GM21717 (cell line): ENCODE data around the gene OPTC.
"Not testable (repeated sequence)": the region's sequence is repeated elsewhere in the genome, so short reads cannot be mapped to it uniquely, and the experiment has no call there.

Experiments used
- ATAC-seq: cut with Tn5 transposase; IDR thresholded peaks from one replicate; pipeline ENCODE4 v1.9.1; 2021; ENCODE audit warnings: mild to moderate bottlenecking, moderate library complexity; ENCODE audit not compliant: unreplicated experiment

The OPTC gene

DNA sequence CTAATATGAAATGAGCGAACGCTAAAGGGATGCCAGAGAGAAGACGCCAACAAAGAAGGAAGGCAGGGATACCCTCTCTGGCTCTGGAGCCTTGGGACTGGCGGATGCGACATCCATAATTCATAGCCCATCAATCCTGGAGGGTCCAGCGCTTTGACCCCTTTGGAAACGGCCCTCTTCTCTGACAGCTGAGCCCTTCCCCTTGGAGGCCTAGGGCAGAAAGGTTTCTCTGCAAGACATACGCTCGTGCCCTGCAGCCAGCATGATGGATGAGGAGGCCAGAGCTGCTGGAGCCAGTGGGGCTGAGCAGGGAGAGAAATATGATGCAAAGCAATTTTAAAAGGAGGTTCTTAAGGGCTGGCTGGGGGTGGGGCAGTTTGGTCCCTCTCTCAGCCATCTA lies 22.2 kb downstream of the OPTC start:
- ATAC-seq = no peak

DNA sequence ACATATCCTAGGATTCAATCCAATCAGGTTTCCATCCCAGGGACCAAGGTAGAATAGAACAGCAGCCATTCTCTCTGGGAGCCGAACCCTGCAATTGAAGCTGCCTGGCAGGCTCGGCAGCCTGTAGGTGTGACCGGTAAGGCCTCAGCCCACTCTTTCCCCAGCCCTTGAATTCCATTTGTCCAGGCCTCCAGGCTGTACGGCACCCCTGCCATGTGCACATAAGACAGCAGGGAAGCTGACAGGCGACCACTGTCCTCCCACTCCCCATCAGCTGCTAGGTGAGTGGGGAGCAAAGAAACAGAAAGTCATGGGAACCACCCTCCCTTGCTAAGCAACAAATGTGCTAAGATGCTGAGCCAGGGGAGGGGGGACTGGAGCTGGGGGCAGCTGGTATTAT lies 23.0 kb downstream of the OPTC start:
- ATAC-seq = no peak

DNA sequence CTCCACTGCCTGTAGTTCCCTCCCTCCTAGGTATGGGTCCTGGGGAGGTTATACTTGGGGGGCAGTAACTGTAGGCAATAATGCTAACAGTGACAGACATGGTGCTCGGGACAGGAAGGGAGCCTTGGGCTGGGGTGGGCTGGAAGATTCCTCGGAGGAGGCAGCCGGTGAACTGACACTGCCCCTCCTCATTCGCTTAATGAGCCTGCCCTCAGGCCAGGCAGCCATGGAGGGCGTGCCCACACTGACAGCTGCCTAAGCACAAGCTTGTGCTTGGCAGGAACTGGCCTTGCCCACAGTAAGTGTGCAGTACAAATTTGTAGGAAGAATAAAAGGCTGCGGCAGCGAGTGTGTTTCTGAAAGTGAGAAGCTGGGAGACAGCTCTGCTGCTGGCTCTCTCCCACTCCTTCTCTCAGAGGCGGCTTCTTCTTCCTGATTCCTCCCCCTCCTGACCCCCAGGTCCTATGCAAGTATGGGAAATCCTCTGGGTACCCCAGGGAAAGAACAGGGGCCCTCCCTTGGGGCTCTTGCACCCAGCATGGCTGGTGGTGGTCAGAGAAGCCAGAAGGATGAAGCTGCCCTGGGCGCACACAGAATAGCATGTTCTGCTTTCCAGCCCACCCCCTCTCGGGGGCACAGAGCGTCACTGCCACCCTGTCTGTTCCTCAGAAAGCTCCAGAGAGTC lies 23.6 kb downstream of the OPTC start:
- ATAC-seq = no peak

DNA sequence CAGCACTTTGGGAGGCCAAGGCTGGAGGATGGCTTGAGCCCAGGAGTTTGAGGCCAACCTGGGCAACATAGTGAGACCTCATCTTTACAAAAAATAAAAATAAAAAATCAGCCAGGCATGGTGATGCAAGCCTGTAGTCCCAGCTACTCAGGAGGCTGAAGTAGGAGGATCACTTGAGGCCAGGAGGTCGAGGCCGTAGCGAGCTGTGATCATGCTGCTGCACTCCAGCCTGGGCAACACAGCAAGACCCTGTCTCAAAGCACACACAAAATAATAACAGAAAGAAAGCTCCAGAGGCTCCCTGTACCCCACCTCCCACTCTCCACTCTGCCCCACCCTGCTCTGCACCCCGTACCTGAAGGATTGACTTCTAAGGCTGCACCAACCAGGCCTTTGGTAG lies 24.2 kb downstream of the OPTC start:
- ATAC-seq = not testable (repeated sequence)

DNA sequence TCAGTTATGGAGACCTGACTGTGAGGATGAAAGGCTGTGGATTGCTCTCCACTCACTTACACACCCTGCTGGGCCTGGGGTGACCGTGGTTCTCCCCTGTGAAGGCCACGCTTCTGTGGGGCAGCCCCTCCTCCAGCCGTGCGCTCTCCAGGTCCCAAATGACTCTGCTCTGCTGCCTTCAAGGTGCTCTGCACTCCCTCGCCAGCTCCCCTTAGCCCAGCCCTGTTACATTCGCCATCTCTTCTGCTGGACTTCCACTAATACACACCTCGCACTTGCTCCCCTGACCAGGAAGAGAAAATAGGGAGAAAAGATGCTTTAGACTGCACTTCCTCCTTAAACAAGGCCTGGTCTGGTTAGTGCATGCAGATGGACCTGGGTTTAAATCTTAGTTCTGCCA lies 24.6 kb downstream of the OPTC start:
- no peak for ATAC-seq

DNA sequence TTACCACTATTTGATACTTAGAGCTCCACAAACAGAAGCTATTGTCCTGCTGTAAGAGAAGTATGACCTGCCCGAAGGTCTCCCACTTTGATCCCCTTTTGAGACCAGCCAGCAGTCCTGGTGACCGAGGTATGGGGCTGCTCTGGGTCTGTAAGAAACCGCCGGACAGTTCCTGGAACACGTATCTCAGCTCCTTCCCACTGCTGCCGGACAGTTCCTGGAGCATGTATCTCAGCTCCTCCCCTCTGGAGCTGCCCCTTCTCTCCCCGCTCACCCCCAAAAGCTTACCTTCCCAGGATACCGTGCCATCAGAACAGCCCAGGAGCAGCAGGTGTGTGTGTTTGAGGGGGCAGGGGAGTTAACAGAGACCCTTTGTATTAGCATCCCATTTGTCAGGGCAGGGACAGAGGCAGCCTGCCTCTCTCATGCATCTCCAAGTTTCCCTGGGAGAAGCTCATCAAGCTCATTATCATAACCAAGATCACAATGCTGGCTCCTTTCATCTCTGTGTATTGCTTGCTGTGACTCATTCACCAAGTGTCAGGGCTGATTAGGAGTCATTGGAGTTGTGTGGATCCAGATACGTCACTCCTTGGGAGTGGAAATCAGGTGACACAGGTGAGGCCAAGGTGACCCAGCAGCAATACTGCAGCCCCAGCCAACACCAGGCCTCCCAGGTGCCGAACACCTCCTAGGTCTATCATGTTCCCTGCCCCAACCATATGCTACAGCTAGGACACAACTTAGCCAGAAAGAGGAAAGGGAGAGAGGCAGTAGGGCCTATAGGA lies 25.3 kb downstream of the OPTC start:
- no peak for ATAC-seq

DNA sequence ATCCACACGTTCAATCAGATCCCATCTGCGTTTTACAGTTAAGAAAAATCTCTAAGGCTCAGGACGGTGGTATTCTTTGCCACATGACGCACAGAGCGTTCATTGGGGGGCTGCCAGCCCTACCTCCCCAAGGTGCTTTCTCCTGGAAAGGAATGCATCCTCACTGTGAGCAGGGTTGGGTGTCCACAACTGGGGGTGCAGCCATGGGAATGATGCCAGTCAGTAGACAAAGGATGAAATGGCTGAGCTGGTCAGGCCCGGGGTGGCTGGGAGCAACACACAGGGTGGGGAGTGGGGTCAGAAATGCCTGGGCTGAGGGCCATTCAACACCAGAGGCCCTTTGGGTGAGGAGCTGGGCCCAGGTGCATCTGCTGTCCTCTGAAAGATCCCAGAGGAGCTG lies 25.9 kb downstream of the OPTC start:
- no peak for ATAC-seq

DNA sequence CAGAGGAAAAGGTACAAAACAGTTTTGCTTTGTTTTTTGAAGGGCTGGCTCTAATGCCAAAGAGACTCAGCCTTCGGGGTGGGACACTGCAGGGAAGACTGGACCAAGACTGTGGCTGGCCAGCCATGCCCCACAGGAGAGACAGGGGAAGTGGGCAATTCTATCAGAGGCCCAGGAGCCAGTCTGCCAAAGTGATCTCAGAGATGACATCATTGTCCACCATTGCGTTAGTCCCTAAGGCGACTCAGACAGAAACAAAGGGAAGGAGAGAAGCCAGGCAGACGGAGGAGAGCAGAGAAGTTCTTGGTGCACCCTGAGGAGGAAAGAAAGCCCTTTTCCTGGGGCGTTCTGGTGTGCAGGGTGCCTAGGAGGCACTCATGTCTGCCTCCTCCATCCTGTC lies 26.4 kb downstream of the OPTC start:
- no peak for ATAC-seq

DNA sequence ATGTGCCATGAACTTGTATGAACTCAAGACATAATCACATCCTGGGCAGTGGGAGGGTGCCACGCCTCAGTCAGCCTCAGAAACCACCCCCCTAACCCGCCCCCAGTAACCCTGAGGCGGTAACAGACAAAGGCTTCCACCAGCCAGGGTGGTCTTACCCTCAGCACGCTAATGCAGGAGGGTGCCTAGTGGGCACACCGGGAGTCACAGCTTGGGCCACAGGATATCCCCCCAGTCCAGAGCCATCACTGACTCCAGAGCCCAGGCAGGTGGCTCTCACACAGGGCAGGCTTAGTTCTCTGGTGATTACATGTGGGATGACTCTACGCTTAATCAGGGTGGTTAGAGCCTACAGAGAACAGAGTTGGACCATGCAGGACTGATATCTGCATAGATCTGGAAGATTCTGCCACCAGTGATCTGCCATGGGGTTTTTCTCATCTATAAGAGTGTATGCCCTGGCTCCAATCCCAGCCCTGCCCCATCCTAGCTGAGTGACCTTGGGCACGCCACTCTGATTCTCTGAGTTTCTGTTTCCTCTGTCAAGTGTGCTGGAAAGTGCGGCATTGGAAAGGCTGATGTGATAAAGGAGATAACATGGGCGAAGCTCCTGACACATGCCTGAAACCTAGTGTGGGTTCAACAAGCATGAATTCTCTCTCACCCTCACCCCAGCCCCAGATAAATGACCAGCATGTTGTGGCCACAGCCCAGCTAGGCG lies 27.3 kb downstream of the OPTC start:
- ATAC-seq = no peak

DNA sequence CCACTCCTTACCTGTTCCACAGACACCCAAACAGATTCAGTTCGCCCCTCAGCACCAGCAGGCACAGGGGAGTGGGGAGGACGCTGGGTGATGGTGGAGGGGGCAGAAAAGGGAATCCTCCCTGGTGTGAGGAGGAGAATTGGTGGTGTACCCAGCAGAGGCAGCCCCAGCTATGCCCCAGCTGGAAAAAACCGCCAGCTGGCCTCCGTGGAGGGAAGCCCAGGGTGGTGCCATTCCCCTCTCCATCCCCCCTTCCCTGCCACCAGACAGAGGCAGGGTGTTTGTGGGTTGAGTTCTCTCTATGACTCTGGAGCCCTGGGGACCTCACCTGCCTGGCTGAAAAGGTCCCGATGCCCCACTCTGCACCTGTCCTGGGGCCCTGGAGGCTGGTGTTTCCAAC lies 27.9 kb downstream of the OPTC start:
- ATAC-seq = no peak

DNA sequence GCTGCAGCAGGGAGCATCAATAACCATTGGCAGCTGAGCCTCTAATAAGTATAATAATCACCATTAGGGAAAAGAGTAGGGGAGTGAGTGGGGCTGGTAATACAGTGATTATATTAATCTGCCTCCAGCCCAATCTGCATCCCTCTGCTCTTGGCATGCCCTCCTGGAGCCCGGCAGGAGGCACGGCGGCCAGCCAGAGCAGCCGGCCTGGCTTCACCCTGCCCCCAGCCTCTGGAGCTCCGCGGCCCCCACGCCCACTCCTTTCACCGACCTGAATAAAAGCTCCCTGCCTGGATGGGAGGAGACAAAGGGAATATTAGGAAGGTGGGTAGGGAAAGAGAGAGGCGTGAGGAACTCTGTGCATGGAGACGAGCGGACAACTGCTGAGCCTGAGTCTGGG lies 28.3 kb downstream of the OPTC start:
- no peak for ATAC-seq

DNA sequence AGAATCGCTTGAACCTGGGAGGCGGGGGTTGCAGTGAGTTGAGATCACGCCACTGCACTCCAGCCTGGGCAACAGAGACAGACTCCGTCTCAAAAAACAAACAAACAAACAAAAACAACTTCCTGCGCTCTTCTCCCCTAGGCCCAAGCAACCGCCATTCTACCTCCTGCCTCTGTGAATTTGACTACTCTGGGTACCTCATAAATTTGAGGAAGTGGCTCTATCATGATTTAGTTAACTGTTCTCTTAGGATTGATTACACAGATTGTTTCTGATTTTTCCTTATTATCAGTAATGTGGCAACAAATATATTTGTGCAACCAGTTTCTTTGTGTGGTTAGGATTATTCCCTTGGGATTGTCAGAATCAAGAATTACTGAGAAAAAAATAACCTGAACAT lies 29.7 kb downstream of the OPTC start:
- ATAC-seq = no peak

DNA sequence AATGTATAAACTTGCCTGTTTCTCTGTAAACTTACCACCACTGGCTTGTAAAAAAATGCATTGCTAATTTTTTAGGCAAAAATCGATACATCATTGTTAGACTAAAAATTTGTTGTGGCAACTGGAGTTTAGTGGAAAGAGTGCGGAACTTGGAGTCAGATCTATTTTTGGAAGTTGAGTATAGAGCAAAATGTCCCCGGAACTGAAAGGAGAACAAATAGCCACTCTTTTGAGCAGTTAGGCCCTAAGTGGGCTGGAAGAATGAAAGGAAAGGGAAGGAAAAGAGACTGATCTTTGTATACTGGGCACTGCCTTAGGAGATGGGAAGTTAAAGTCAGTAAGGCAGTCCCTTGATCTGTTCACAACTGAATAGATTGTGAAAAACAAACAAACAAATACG lies 30.2 kb downstream of the OPTC start:
- no peak for ATAC-seq

DNA sequence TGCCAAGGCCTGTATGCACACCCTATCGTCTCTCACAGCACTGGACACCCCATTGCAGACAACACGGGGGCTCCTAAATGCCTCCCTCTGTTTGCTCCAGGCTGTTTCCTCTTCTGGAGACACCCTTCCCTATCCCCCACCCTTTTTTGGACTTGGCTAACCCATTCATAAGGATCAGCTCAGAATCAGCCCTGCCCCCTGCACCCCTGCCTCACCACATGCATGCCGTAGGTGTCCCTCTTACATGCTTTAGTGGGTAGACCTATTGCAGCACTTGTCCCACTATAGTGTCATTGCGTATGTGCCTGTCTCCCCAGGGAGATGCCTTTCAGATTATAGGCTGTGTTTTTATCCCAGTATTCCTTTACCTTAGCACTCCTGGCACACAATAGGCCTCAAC lies 30.9 kb downstream of the OPTC start:
- ATAC-seq = no peak

DNA sequence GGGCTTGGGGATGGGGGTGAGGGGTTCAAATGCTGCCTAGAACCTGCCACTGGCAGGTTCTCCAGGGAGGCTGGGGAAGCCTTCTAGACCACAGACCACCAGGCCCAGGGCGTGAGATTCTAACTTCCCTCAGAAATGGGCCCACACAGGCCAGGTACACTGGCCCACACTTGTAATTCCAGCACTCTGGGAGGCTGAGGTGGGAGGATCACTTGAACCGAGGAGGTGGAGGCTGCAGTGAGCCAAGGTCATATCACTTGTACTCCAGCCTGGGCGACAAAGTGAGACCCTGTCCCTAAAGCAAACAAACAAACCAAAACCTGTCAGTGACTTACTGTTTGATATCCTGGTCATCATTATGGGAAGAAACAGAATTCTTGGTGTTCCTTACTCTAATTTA lies 31.7 kb downstream of the OPTC start:
- ATAC-seq = no peak

DNA sequence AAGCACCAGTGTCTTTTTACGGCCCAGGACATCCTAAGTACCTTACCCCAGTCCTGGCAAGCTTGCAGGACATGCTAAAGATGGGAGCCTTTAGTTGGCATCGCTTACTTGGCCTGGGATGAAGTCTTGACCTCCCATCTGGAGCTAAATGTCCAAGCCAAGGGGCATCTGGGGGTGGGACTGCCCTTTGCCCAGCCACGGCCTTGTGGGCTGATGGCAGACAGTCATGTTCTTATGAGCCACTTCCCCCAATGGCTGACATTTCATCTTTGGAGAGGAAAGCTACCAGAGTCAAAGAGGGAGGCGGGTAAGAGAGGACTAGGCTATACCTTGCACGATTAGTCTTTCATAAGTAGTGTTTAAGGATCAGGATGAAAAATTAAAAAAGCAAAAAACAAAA lies 32.2 kb downstream of the OPTC start:
- no peak for ATAC-seq

DNA sequence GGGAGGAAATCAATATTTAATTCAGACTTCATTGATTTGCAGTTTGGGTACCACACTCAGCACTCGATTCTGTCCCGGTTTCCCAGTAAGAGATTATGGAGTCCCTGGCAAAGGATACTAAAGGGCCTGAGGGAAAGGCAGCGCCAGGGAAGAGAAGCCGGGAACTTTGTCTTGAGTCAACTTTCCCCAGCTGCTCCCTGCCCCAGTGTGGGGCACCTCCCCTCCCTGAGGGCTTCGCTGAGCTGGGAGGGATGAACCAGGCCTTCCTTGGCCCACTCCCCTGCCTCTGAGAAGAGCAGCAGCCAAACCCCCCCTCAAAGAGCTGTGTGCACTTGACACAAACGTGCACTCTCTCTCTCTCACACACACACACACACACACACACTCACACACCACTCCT lies 32.6 kb downstream of the OPTC start:
- ATAC-seq = no peak

DNA sequence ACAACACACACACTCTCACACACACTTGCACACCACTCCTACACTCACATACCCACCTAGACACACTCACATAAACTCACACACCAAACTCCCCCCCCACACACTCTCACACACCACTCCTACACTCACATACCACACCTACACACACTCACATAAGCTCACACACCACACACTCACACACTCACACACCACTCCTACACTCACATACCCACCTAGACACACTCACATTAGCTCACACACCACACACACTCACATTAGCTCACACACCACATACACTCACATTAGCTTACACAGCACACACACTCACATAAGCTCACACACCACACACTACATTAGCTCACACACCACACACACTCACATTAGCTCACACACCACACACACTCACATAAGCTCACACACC lies 33.1 kb downstream of the OPTC start:
- ATAC-seq = no peak

DNA sequence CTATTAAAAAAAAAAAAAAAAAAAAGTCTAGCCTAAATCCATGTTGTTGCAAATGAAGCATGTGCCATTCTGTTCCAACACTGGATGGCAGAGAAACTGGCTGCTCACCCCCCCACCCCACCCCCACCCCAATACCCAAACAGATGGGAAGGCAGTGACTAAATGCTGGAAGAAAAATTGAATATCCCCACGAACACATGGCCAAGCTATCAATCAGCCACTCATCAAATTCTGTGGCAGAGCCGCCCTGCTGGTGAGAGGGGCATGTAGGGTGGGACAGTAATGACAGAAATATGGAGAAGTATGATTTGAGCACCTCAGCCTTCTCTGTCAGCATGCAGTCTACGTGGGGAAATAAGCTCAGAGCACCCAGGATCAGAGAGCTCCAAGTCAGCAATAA lies 34.1 kb downstream of the OPTC start:
- ATAC-seq = no peak

DNA sequence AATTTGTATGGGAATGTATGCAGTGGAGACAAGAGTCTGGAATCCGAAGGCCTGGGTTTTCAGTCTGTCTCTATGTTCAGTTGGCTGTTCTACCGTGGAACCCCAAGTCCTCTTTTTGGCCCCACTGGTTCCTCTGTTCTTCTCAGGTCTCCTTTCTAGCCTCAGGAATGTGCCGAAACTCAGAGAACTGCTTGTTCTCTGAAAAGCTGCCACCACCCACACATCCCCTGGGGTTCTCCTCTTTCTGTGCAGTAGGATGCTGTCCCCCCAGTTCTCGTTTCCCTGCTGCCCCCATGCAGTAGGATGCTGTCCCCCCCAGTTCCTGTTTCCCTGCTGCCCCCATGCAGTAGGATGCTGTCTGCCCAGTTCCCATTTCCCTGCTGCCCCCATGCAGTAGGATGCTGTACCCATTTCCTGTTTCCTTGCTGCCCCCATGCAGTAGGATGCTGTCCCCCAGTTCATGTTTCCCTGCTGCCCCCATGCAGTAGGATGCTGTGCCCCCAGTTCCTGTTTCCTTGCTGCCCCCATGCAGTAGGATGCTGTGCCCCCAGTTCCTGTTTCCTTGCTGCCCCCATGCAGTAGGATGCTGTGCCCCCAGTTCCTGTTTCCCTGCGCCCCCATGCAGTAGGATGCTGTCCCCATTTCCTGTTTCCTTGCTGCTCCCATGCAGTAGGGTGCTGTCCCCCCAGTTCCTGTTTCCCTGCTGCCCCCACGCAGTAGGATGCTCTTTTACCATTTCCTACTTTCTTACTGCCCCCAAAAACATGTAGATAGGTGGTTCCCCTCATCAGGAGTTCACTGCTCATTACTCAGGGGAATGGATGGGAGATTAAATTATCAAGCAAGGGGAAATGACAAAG lies 35.3 kb downstream of the OPTC start:
- ATAC-seq = no peak

DNA sequence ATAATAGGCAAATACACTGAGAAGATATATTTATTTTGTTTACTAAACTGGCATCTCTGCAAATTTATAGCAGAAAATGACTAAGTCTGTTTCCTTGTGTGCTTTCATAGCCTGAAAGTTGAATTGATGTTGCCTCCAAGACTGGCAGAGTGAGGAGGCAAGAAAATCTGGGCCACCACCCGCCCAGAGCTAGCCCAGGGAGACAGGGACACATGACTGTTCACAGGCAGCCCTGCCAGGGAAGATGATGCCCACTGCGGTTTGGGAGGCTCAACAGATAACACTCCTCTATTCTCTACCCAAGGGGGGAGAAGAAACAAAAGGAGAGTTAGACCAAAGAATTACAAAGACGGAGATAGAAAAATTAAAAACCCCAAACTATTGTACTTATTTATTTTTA lies 37.1 kb downstream of the OPTC start:
- ATAC-seq = no peak
